HG03439 (cell line): ENCODE results near the gene CACHD1.

ENCODE experiments used
- ATAC-seq: cut with Tn5 transposase; IDR thresholded peaks from one replicate; pipeline ENCODE4 v1.9.1; 2021; ENCODE audit warnings: mild to moderate bottlenecking, moderate library complexity; ENCODE audit not compliant: unreplicated experiment

CACHD1 gene

DNA sequence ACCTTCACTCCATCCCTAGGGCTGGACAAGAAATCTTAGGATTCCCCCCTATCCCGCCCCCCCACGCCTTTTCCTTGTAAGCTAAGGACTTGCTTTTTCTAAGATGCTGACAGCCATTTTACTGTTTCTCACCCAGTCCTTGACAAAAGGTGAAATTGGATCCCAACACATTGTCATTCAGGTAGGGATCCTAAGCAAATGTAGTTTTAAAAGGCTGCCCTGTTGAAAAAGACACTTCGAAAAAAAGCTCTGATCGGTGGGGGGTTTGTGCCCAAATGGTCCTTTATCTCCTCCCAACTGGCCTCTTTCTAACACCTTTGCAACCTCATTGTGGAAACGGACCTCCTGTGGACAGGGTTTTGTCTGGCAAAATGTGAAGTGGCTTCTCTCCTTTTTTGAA lies 2.9 kb downstream of the CACHD1 start:
- no peak for ATAC-seq

DNA sequence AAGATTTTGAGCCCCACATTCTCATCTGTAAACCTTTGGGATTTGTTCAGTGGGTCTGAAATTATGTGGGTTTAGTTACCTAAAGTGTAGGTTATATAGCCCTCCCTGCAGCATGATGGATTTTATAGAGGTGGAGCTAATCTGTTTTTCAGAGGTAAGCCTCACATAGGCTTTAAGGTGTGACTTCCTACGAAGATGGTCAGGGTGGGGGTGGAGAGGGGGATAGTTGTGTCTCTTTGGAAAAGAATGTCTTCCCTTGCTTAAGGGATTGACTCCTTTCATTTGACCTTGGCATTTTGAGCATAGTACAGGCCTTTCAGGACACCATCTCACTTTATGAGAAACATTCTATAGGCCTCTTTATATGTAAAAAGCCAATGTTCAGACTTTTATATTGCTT lies 3.4 kb downstream of the CACHD1 start:
- ATAC-seq, result no peak

GRCh38 chr1:64474133-64474532 lies 4.2 kb downstream of the CACHD1 start:
- no peak for ATAC-seq

- ATAC-seq, result no peak
Measured at GRCh38 chr1:64474665-64475439, 4.9 kb downstream of the CACHD1 start.

DNA sequence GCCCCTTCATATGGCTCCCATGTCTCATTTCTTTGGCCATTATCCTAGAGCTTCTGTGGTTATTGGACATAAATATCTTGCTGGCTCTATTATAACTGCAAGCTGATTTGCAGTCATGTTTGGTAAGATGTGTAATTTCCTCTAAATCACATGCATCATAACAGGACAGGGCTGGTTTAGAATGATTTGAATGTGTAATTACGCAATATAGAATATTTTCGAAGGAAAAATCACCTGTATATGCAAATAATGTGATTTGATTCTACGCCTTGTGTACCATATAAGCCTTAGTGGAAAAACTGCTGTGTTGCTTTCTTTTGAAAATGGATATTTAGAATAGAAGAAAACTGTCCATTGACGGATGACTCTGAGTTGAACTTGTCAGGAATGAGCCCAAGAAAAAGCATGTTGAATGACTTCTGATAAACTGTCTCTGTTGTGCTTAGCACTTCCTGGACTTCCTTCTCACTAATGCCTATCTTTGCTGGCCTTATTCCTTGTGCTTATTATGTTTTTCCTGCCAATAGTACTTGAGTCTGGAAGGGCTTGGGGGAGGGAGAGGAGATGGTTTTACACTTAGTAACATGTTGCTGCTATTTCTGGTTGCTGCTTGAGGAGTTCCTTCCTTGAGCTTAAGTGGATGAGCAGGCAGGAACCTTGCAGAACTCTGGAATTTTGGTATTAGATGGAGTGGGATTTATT lies 6.5 kb downstream of the CACHD1 start:
- no peak for ATAC-seq

GRCh38 chr1:64478594-64479470 lies 8.9 kb downstream of the CACHD1 start:
- ATAC-seq, result no peak

DNA sequence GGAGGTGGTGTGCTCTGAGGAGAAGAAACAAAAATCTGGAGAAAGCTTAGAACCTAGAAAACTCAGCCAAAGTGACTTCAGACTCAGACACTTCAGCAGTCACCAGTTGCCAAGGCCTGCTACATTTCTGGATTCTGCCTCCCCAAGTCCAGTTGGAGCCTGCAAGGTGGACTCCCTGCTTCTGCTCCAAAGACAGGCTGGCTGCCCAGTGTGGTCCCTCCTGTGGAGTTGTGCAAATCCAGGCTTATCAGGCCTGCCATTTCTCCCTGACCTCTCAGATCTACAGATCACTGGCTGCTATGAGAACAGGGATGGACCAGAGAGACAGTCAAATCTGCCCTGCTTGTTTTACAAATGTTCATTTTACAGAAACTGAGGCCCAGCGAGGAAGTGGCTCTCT lies 9.9 kb downstream of the CACHD1 start:
- no peak for ATAC-seq

DNA sequence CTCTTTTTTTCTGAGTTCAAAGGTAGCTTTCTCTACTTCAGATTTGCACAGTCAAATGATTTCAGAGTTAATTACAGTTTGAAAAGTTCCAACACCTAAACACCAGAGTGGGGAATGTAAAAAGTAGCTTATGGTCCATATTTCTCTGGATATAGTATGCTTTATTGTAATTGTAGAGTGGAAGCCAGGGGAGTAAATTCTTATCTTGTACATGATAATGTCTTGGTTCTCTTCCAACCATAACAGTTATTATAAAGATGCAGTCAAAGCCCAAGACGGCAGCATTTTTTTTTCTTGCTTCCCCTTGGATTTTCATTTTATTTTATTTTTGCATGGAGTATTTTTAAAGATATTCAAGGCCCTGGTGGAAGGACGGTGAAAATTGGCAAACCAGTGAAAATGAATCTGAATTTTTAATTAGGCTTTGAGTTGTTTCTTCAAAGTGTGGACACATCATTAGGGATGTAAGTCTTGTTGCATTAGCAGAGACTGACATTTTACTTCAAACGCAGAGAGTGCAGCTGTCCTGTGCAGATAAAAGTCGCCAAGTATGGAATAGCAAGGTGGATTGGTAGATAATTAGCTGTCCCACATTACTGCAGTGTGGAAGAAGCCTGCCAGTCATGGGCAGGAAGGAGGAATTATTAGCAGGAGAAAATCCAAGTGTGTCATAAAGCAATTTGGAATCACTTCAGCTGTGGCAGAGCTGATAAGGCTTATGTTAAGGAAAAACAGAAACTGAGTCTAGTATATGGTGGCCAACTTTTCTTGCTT lies 11.3 kb downstream of the CACHD1 start:
- no peak for ATAC-seq

DNA sequence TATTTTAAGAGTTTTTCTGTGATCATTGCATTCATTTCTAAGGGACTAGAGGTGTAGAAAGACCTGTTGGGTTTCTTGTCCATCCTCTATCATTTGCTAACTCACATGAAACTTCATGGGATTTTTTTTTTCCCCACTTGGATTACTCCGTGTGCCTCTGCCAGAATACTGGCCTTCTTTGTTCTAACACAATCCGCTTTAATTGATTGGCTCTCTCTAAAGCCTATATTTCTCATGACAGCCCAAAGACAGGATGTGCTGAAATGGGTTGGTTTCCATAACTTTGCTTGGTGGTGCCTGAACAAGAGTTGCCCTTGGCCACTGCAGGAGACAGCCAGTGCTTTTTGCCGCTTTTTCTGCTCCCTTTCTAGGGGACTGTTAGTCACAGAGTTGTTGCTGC lies 12.2 kb downstream of the CACHD1 start:
- ATAC-seq, result no peak

GRCh38 chr1:64482720-64483119 lies 12.8 kb downstream of the CACHD1 start:
- ATAC-seq, result no peak

GRCh38 chr1:64483731-64484414 lies 13.9 kb downstream of the CACHD1 start:
- no peak for ATAC-seq

DNA sequence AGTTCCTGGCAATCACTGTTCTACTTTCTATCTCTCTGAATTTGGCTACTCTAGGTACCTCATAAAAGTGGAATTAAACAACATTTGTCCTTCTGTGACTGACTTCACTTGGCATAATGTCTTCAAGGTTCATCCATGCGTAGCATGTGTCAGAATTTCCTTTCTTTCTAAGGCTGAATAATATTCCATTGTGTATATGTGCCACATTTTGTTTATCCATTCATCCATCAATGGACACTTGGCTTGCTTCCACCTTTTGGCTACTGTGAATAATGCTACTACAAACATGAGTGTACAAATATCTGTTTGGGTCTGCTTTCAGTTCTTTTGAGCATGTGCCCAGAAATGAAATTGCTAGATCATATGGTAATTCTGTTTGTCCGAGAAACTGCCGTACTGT lies 14.7 kb downstream of the CACHD1 start:
- no peak for ATAC-seq

DNA sequence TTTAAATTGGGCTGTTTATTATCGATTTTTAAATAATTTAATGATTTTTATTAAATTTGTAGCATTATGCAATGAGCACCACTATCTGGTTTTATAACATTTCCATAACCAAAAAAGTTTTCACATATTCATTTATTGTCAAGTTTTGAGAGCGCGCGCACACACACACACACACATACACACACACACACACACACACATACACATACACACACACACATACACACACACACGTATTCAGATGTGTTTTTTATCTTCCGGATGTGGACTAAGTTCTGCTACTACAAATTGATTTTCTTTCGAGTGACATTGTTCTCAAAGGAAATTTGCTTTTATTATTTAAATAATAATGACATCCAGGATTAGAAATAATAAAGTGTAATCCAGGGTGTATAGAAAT lies 16.3 kb downstream of the CACHD1 start:
- no peak for ATAC-seq

- no peak for ATAC-seq
Measured at GRCh38 chr1:64487061-64487460, 17.1 kb downstream of the CACHD1 start.

GRCh38 chr1:64488862-64489261 lies 18.9 kb downstream of the CACHD1 start:
- no peak for ATAC-seq

GRCh38 chr1:64489707-64490106 lies 19.8 kb downstream of the CACHD1 start:
- no peak for ATAC-seq

GRCh38 chr1:64490213-64490818 lies 20.4 kb downstream of the CACHD1 start:
- ATAC-seq, result no peak

DNA sequence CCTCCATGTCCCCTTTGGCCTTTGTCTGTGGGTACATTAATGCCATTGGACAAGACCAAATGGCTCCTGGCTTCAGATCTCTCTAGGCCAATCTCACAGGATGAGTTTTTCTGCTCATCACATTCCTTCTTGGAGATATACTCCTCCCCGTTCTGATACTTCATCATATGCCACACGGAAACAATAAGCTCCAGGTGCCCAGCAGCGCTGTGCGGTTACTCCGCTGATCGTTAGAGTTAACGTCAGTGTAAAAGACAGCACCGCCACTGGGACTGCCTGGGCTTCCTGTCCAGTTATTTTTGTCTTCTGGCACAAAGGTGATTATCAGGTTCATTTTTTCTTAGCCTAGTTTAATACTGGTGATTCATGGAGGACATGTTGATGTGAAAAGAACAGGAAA lies 22.5 kb downstream of the CACHD1 start:
- ATAC-seq, result no peak

DNA sequence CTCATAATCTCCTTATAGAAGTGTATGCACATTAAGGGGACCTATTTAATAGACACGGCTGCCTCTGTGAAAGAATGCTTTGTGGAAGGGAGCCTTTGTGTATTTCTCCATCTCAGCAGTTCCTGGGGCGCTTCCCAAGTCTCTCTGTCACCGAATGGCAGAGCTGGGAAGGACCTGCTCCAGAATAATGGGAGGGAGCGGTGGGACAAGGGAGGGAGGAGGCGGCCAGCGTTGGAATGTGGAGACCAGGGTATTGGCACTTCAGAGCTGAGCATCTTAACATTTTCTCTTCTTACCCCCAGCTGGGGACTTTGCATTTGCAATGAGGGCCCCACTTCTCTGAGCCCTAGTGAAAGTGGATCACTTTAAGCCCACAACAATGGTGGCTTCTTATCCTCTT lies 23.9 kb downstream of the CACHD1 start:
- no peak for ATAC-seq

DNA sequence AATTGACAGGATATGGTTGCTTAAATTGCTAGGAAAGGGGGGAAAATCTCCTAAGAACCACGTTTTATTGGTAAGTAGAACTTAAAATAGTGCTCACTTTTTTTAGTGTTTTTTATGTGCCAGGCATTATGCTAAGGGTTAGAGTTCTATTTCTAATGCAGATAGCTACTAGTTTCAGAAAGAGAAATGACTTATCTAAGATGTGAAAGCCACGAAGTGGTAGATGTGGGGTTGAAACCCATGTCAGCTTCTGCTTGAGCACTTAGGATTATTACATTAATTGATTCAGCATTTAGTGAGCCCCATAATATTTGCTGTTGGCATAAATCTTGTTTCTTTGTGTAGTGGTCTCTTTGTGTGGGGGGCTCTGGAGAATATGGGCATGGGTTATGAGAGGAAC lies 24.7 kb downstream of the CACHD1 start:
- ATAC-seq, result no peak
